ENCODE data around the gene PSMD11.

GRCh38 chr17:32486701-32487472 is 42.6 kb downstream of the PSMD11 start, which contains the start of gene CDK5R1:
- no peak for TF ChIP-seq U2AF1 (optimal IDR thresholded peaks at IDR 0.05; ENCODE audit: low read depth, low read length)
- no peak for TF ChIP-seq AFF4 (CRISPR knock-in tag; IDR thresholded peaks at IDR 0.05)
- no peak for TF ChIP-seq HMG20A (CRISPR knock-in tag; IDR thresholded peaks at IDR 0.05; ENCODE audit: borderline replicate concordance)
- no peak for TF ChIP-seq RNF2 (conservative IDR thresholded peaks at IDR 0.05; ENCODE audit: low read depth)
- no peak for TF ChIP-seq HNRNPL (IDR thresholded peaks at IDR 0.05; ENCODE audit: low read depth, low read length)
- no peak for TF ChIP-seq ONECUT2 (CRISPR knock-in tag; IDR thresholded peaks at IDR 0.05)
